Astrocyte (in vitro differentiated cells and primary cell): ENCODE data around the gene EDNRA.

Experiments
- EZH2 ChIP-seq: IDR thresholded peaks from 2 replicates; pipeline ENCODE4 v1.6.1; 2012; ENCODE audit warnings: mild to moderate bottlenecking, low read length, inconsistent platforms; ENCODE audit not compliant: insufficient read depth
- TF ChIP-seq, protein P1 (sequence below): IDR thresholded peaks from 2 replicates; pipeline ENCODE4 v1.5.1; 2011; ENCODE audit warnings: low read depth, mild to moderate bottlenecking, inconsistent platforms, low read length, moderate library complexity; ENCODE audit not compliant: insufficient read depth

DNA sequence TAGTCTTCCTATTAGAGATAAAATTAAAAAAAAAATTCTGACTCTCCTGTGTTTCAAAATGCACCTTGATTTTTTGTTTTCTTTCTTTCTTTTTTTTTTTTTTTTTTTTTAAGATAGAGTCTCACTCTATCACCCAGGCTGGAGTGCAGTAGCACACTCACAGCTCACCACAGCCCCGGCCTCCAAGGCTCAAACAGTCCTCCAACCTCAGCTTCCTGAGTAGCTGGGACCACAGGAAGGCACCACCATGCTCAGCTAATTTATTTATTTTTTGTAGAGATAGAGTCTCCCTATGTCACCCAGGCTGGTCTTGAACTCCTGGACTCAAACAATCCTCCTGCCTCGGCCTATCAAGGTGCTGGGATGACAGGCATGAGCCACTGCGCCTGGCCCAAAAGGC is 95.2 kb downstream of the EDNRA start:
- TF ChIP-seq, protein P1, sequence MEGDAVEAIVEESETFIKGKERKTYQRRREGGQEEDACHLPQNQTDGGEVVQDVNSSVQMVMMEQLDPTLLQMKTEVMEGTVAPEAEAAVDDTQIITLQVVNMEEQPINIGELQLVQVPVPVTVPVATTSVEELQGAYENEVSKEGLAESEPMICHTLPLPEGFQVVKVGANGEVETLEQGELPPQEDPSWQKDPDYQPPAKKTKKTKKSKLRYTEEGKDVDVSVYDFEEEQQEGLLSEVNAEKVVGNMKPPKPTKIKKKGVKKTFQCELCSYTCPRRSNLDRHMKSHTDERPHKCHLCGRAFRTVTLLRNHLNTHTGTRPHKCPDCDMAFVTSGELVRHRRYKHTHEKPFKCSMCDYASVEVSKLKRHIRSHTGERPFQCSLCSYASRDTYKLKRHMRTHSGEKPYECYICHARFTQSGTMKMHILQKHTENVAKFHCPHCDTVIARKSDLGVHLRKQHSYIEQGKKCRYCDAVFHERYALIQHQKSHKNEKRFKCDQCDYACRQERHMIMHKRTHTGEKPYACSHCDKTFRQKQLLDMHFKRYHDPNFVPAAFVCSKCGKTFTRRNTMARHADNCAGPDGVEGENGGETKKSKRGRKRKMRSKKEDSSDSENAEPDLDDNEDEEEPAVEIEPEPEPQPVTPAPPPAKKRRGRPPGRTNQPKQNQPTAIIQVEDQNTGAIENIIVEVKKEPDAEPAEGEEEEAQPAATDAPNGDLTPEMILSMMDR = no peak
- TF ChIP-seq EZH2 = no peak
